K562 (cell line): ENCODE measurements around the gene RESP18. TPM values are rescaled to one million over a fixed set of nuclear protein-coding genes. Genes with fewer than 3 reads are reported as not detected.

Experiments used
- FOXJ2 ChIP-seq: fragments of 200-800 bp; sonication (Bioruptor generic); IDR thresholded peaks from 2 replicates; pipeline ENCODE4 v1.6.1; 2016; ENCODE audit warnings: missing genetic modification characterization, missing compliant biosample characterization
- JUNB ChIP-seq: fragments of 450-650 bp; formaldehyde crosslinking; conservative IDR thresholded peaks from 2 replicates; pipeline ENCODE4 v1.4.0; 2020; ENCODE audit warnings: mild to moderate bottlenecking
- NBN ChIP-seq: fragments of 450-650 bp; IDR thresholded peaks from 2 replicates; pipeline ENCODE4 v1.6.1; 2016; ENCODE audit warnings: low read depth, mild to moderate bottlenecking
- STAT5A ChIP-seq: IDR thresholded peaks from 2 replicates; pipeline ENCODE4 v1.6.1; 2012; ENCODE audit warnings: low read length, inconsistent platforms, borderline replicate concordance
- TBP ChIP-seq: optimal IDR thresholded peaks from 2 replicates; pipeline ENCODE3; 2011; ENCODE audit warnings: low read depth, low read length, improper control_type of control experiment
- ZNF584 ChIP-seq: fragments of 200-800 bp; sonication (Bioruptor generic); IDR thresholded peaks from 2 replicates; pipeline ENCODE4 v1.6.1; 2016; ENCODE audit warnings: low read depth, mild to moderate bottlenecking, missing genetic modification characterization, missing compliant biosample characterization
- polyA plus RNA-seq, 8 experiments: library from polyadenylated mRNA; depleted of rRNA in 4 of 8; stranded (reverse) in 5 of 8; unstranded in 3 of 8; fragments of >200 nt; fragmentation: Nextera tagmentation in 2 of 8; fragmentation: Illumina TruSeq in 1 of 8; extraction: Ambion mirVana in 2 of 8; extraction: Trizol in 1 of 8; gene quantifications; 2 replicates each; pipeline versions ENCODE4 v1.2.1 to v1.2.3, GENCODE V29; 2011 to 2014; ENCODE audit warnings: inconsistent platforms in 1 of 8, missing spikeins in 1 of 8
- total RNA-seq, 7 experiments: library from RNA; depleted of rRNA in 6 of 7; stranded (reverse); fragments of >200 nt in 6 of 7; fragmentation: Illumina TruSeq in 2 of 7; extraction: Trizol in 2 of 7; gene quantifications; 2 replicates each; pipeline versions ENCODE4 v1.2.1 to v1.2.3, GENCODE V29; 2011 to 2021; ENCODE audit warnings: low replicate concordance in 1 of 7
- TF ChIP-seq, protein P1 (sequence below), 2 experiments: IDR thresholded peaks in 1 of 2; conservative IDR thresholded peaks in 1 of 2; 2 replicates each; pipeline ENCODE4 v1.6.1; 2016; ENCODE audit warnings: low read depth in 2 of 2, mild to moderate bottlenecking in 1 of 2, missing compliant biosample characterization in 1 of 2, missing genetic modification characterization in 1 of 2, moderate library complexity in 1 of 2
- TF ChIP-seq, protein P2 (sequence below), 2 experiments: fragments of 450-650 bp in 1 of 2; sonication (generic) in 1 of 2; formaldehyde crosslinking in 1 of 2; IDR thresholded peaks; 2 replicates each; pipeline versions ENCODE4 v1.7.1 to v1.9.0; 2016 to 2022; ENCODE audit warnings: inconsistent platforms in 1 of 2, mild to moderate bottlenecking in 1 of 2, missing genetic modification reagents in 1 of 2
- TF ChIP-seq, protein P3 (sequence below): fragments of 450-650 bp; IDR thresholded peaks from 2 replicates; pipeline ENCODE4 v1.6.1; 2018; ENCODE audit not compliant: partially characterized antibody

The RESP18 gene
- total and polyA plus RNA-seq, 9 of the 15 experiments (the other 6 are each of a cell fraction or from before 2014, with no cell fraction given), result not detected

DNA sequence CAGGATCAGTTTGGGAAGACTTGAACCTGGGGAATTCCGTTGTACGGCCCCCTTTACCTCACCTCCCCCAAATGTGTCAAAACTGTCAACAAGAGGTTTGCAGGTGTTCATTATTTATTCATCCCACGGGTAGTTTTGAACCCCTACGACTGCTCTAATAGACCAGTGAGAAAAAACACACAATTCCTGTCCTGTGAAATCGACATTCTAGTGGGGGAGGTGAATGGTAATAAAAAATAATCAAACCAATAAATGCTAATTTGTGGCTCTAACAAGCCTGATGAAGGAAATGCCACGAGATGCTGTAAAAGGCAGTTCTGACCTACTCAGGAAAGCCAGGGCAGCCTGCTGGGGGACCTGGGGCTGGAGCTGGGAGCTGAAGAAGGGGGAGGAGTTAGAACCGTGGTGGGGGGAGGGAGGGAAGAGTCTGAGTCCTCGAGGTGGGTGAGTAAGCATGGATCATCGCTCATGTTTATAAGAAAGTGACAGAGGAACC is 53.8 kb downstream of the RESP18 start (continued):
- TF ChIP-seq NBN (peak; percentile 28; the same call in 1 of the 2 replicates), TBP (no peak), FOXJ2 (tag) (no peak; the same call in 1 of the 2 replicates), JUNB (no peak), STAT5A (no peak), ZNF584 (CRISPR knock-in tag) (no peak)
- TF ChIP-seq, protein P1, sequence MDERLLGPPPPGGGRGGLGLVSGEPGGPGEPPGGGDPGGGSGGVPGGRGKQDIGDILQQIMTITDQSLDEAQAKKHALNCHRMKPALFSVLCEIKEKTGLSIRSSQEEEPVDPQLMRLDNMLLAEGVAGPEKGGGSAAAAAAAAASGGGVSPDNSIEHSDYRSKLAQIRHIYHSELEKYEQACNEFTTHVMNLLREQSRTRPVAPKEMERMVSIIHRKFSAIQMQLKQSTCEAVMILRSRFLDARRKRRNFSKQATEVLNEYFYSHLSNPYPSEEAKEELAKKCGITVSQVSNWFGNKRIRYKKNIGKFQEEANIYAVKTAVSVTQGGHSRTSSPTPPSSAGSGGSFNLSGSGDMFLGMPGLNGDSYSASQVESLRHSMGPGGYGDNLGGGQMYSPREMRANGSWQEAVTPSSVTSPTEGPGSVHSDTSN (CRISPR knock-in tag; IDR thresholded peaks at IDR 0.05; ENCODE audit: low read depth), result no peak
- TF ChIP-seq, protein P1 (tag; conservative IDR thresholded peaks at IDR 0.05; ENCODE audit: low read depth), result peak; percentile 77
- TF ChIP-seq, protein P2, sequence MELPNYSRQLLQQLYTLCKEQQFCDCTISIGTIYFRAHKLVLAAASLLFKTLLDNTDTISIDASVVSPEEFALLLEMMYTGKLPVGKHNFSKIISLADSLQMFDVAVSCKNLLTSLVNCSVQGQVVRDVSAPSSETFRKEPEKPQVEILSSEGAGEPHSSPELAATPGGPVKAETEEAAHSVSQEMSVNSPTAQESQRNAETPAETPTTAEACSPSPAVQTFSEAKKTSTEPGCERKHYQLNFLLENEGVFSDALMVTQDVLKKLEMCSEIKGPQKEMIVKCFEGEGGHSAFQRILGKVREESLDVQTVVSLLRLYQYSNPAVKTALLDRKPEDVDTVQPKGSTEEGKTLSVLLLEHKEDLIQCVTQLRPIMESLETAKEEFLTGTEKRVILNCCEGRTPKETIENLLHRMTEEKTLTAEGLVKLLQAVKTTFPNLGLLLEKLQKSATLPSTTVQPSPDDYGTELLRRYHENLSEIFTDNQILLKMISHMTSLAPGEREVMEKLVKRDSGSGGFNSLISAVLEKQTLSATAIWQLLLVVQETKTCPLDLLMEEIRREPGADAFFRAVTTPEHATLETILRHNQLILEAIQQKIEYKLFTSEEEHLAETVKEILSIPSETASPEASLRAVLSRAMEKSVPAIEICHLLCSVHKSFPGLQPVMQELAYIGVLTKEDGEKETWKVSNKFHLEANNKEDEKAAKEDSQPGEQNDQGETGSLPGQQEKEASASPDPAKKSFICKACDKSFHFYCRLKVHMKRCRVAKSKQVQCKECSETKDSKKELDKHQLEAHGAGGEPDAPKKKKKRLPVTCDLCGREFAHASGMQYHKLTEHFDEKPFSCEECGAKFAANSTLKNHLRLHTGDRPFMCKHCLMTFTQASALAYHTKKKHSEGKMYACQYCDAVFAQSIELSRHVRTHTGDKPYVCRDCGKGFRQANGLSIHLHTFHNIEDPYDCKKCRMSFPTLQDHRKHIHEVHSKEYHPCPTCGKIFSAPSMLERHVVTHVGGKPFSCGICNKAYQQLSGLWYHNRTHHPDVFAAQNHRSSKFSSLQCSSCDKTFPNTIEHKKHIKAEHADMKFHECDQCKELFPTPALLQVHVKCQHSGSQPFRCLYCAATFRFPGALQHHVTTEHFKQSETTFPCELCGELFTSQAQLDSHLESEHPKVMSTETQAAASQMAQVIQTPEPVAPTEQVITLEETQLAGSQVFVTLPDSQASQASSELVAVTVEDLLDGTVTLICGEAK (IDR thresholded peaks at IDR 0.05), result peak; percentile 61; the same call in 1 of the 2 replicates
- TF ChIP-seq, protein P2 (CRISPR knock-in tag; IDR thresholded peaks at IDR 0.05), result no peak
- TF ChIP-seq, protein P3, sequence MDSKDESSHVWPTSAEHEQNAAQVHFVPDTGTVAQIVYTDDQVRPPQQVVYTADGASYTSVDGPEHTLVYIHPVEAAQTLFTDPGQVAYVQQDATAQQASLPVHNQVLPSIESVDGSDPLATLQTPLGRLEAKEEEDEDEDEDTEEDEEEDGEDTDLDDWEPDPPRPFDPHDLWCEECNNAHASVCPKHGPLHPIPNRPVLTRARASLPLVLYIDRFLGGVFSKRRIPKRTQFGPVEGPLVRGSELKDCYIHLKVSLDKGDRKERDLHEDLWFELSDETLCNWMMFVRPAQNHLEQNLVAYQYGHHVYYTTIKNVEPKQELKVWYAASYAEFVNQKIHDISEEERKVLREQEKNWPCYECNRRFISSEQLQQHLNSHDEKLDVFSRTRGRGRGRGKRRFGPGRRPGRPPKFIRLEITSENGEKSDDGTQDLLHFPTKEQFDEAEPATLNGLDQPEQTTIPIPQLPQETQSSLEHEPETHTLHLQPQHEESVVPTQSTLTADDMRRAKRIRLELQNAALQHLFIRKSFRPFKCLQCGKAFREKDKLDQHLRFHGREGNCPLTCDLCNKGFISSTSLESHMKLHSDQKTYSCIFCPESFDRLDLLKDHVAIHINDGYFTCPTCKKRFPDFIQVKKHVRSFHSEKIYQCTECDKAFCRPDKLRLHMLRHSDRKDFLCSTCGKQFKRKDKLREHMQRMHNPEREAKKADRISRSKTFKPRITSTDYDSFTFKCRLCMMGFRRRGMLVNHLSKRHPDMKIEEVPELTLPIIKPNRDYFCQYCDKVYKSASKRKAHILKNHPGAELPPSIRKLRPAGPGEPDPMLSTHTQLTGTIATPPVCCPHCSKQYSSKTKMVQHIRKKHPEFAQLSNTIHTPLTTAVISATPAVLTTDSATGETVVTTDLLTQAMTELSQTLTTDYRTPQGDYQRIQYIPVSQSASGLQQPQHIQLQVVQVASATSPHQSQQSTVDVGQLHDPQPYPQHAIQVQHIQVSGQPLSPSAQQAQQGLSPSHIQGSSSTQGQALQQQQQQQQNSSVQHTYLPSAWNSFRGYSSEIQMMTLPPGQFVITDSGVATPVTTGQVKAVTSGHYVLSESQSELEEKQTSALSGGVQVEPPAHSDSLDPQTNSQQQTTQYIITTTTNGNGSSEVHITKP, result peak; percentile 48
